8988T (cell line): Measurements from ENCODE around the gene HARBI1.
"Not testable (repeated sequence)": the region's sequence is repeated elsewhere in the genome, so short reads cannot be mapped to it uniquely, and the experiment has no call there.

Experiments
- DNase-seq: peaks from one replicate; pipeline ENCODE4 v3.0.0; 2011

The HARBI1 gene

GRCh38 chr11:46594785-46595184 is 22.2 kb downstream of the HARBI1 start:
- DNase-seq, result no peak

GRCh38 chr11:46594374-46594700 is 22.7 kb downstream of the HARBI1 start:
- DNase-seq, result no peak

GRCh38 chr11:46593550-46594373 is 23.3 kb downstream of the HARBI1 start, which contains the start of gene AMBRA1:
Gene AMBRA1 (minus strand): TSS chr11:46594023. CDS start chr11:46548380, 45,643 bp downstream.
- peak; percentile 42 for DNase-seq

- no peak for DNase-seq
These were observed 26.1 kb downstream of the HARBI1 start for GRCh38 chr11:46590740-46591605.

GRCh38 chr11:46588915-46589314 is 28.1 kb downstream of the HARBI1 start:
- no peak for DNase-seq

GRCh38 chr11:46588131-46588530 is 28.9 kb downstream of the HARBI1 start:
- no peak for DNase-seq

GRCh38 chr11:46583513-46583912 is 33.5 kb downstream of the HARBI1 start:
- not testable (repeated sequence) for DNase-seq

- DNase-seq, result no peak
These were observed 34.4 kb downstream of the HARBI1 start for GRCh38 chr11:46582588-46582987.

- no peak for DNase-seq
These were observed 40.0 kb downstream of the HARBI1 start for GRCh38 chr11:46577058-46577457.

GRCh38 chr11:46574656-46575055 is 42.4 kb downstream of the HARBI1 start:
- no peak for DNase-seq

GRCh38 chr11:46570790-46571398 is 46.1 kb downstream of the HARBI1 start:
- no peak for DNase-seq

- DNase-seq, result no peak
These were observed 51.7 kb downstream of the HARBI1 start for GRCh38 chr11:46565232-46565840.

- DNase-seq, result no peak
These were observed 52.6 kb downstream of the HARBI1 start for GRCh38 chr11:46564459-46564858.

GRCh38 chr11:46562527-46562926 is 54.5 kb downstream of the HARBI1 start:
- no peak for DNase-seq

GRCh38 chr11:46560300-46560991 is 56.6 kb downstream of the HARBI1 start:
- no peak for DNase-seq

- DNase-seq, result no peak
These were observed 57.2 kb downstream of the HARBI1 start for GRCh38 chr11:46559815-46560214.

- no peak for DNase-seq
These were observed 59.3 kb downstream of the HARBI1 start for GRCh38 chr11:46557684-46558151.

GRCh38 chr11:46555267-46556054 is 61.6 kb downstream of the HARBI1 start:
- DNase-seq, result no peak

- no peak for DNase-seq
These were observed 62.5 kb downstream of the HARBI1 start for GRCh38 chr11:46554213-46555147.

GRCh38 chr11:46553814-46554212 is 63.2 kb downstream of the HARBI1 start:
- DNase-seq, result no peak
